IMR-90 (cell line): ENCODE measurements around the gene NMNAT3. TPM values are rescaled to one million over a fixed set of nuclear protein-coding genes. Genes with fewer than 3 reads are reported as not detected.

Experiments
- ATAC-seq: fragments of 200-7000 bp; cut with Tn5 transposase; 2 replicates; pipeline ENCODE4 v1.9.1; 2020; ENCODE audit warnings: low read depth, mild to moderate bottlenecking, moderate library complexity
- BruUV-seq: library from RNA; stranded (reverse); fragments of 400-500 nt; replicated peaks from 2 replicates; lab custom pipeline; 2021; lab: Mats Ljungman, UMichigan
- CTCF ChIA-PET: fragments of 300-600 bp; formaldehyde crosslinking; extraction: SDS; loops from one replicate; lab custom pipeline; 2021; ENCODE audit warnings: antibody characterized with exemption; lab: Yijun Ruan, JAX
- POLR2A ChIA-PET: fragments of 300-600 bp; sonication (Branson Sonifier 250); formaldehyde crosslinking; loops from one replicate; lab custom pipeline; 2022; ENCODE audit warnings: antibody characterized with exemption; ENCODE audit not compliant: unreplicated experiment; lab: Charles Lee
- DNase-seq: peaks from one replicate; pipeline ENCODE4 v3.0.0; 2013
- H2AFZ ChIP-seq: replicated peaks from 2 replicates; pipeline ENCODE3; 2013; ENCODE audit warnings: low read length, mild to moderate bottlenecking; ENCODE audit not compliant: poor library complexity
- H2AK5ac ChIP-seq: 2 replicates; pipeline ENCODE4 v1.6.1; 2013; ENCODE audit warnings: low read depth, low read length, inconsistent platforms
- H2AK9ac ChIP-seq: replicated peaks from 2 replicates; pipeline ENCODE3; 2013; ENCODE audit warnings: mild to moderate bottlenecking, low read depth, low read length, moderate library complexity; ENCODE audit not compliant: poor library complexity
- H2BK120ac ChIP-seq: 2 replicates; pipeline ENCODE4 v1.6.1; 2013; ENCODE audit warnings: low read depth, low read length, inconsistent platforms
- H2BK15ac ChIP-seq: 3 replicates; pipeline ENCODE4 v1.6.1; 2013; ENCODE audit warnings: low read depth, low read length, inconsistent platforms
- H2BK20ac ChIP-seq: 2 replicates; pipeline ENCODE4 v1.6.1; 2013; ENCODE audit warnings: low read depth, mild to moderate bottlenecking, inconsistent platforms, low read length, moderate library complexity
- H2BK5ac ChIP-seq: 2 replicates; pipeline ENCODE4 v1.6.1; 2013; ENCODE audit warnings: mild to moderate bottlenecking, low read depth, low read length, inconsistent platforms; ENCODE audit not compliant: poor library complexity, severe bottlenecking
- H3K14ac ChIP-seq: replicated peaks from 2 replicates; pipeline ENCODE4 v1.6.1; 2013; ENCODE audit warnings: low read depth, low read length, inconsistent platforms
- H3K18ac ChIP-seq: 2 replicates; pipeline ENCODE4 v1.6.1; 2013; ENCODE audit warnings: low read depth, low read length, control low read depth
- H3K23ac ChIP-seq: 2 replicates; pipeline ENCODE4 v1.6.1; 2013; ENCODE audit warnings: low read depth, low read length, inconsistent platforms
- H3K27ac ChIP-seq: 2 replicates; pipeline ENCODE4 v1.5.1; 2013; ENCODE audit warnings: mild to moderate bottlenecking, control low read depth, low read length; ENCODE audit not compliant: insufficient read depth
- H3K27me3 ChIP-seq: 2 replicates; pipeline ENCODE4 v1.6.1; 2013; ENCODE audit warnings: low read length; ENCODE audit not compliant: control insufficient read depth, insufficient read depth
- H3K36me3 ChIP-seq: 2 replicates; pipeline ENCODE4 v1.6.1; 2013; ENCODE audit warnings: low read length, mixed read lengths; ENCODE audit not compliant: control insufficient read depth, insufficient read depth
- H3K4ac ChIP-seq: 2 replicates; pipeline ENCODE4 v1.6.1; 2013; ENCODE audit warnings: low read depth, low read length, inconsistent platforms
- H3K4me1 ChIP-seq: 2 replicates; pipeline ENCODE4 v1.6.1; 2013; ENCODE audit warnings: low read length, mixed read lengths; ENCODE audit not compliant: control insufficient read depth, insufficient read depth
- H3K4me2 ChIP-seq: 2 replicates; pipeline ENCODE4 v1.6.1; 2013; ENCODE audit warnings: low read depth, mild to moderate bottlenecking, control low read depth, low read length, moderate library complexity
- H3K4me3 ChIP-seq: 2 replicates; pipeline ENCODE4 v1.5.1; 2013; ENCODE audit warnings: low read depth, mild to moderate bottlenecking, control low read depth, low read length, moderate library complexity; ENCODE audit not compliant: insufficient read depth
- H3K56ac ChIP-seq: 2 replicates; pipeline ENCODE4 v1.6.1; 2013; ENCODE audit warnings: low read length, inconsistent platforms; ENCODE audit not compliant: insufficient read depth; ENCODE audit errors: extremely low read depth
- H3K79me1 ChIP-seq, 2 experiments: 2 replicates each; pipeline ENCODE4 v1.6.1; 2013; ENCODE audit warnings: low read length in 2 of 2, inconsistent platforms in 1 of 2, low read depth in 1 of 2
- H3K9ac ChIP-seq: 2 replicates; pipeline ENCODE4 v1.6.1; 2013; ENCODE audit warnings: low read depth, low read length, control low read depth
- H3K9me1 ChIP-seq: 2 replicates; pipeline ENCODE4 v1.6.1; 2013; ENCODE audit warnings: low read length, inconsistent platforms; ENCODE audit not compliant: insufficient read depth
- H3K9me3 ChIP-seq: 2 replicates; pipeline ENCODE4 v1.6.1; 2013; ENCODE audit warnings: low read length; ENCODE audit not compliant: control insufficient read depth, insufficient read depth
- H4K20me1 ChIP-seq: 2 replicates; pipeline ENCODE4 v1.6.1; 2013; ENCODE audit warnings: low read length, inconsistent platforms; ENCODE audit not compliant: insufficient read depth
- H4K5ac ChIP-seq: 2 replicates; pipeline ENCODE4 v1.6.1; 2013; ENCODE audit warnings: mild to moderate bottlenecking, low read depth, low read length, control low read depth
- H4K8ac ChIP-seq, 2 experiments: 2 replicates each; pipeline ENCODE4 v1.6.1; 2013; ENCODE audit warnings: low read depth in 2 of 2, low read length in 2 of 2, control low read depth in 1 of 2, inconsistent platforms in 1 of 2
- H4K91ac ChIP-seq: 2 replicates; pipeline ENCODE4 v1.6.1; 2013; ENCODE audit warnings: low read depth, low read length, inconsistent platforms; ENCODE audit not compliant: insufficient read depth
- CEBPB ChIP-seq: IDR thresholded peaks from 2 replicates; pipeline ENCODE4 v1.6.1; 2012; ENCODE audit warnings: low read depth, low read length, improper control_type of control experiment
- NFE2L2 ChIP-seq: fragments of 150-350 bp; IDR thresholded peaks from 2 replicates; pipeline ENCODE4 v1.6.1; 2016; ENCODE audit warnings: low read depth, mild to moderate bottlenecking, low read length
- WGBS, 2 experiments: methylation state at CpG; one replicate each; pipeline versions ENCODE4 v1.1.5 to v1.1.7; 2013; ENCODE audit warnings: missing lambda C conversion rate in 2 of 2; ENCODE audit not compliant: insufficient read length in 1 of 2; ENCODE audit errors: extremely low coverage in 2 of 2; 5-methylcytosine and 5-hydroxymethylcytosine counted together
- dilution Hi-C: fragments of 300-500 bp; cut with HindIII; formaldehyde crosslinking; loops from one replicate; pipeline ENCODE4 v1.14.3; 2018; ENCODE audit warnings: low sequenced_read_pairs; ENCODE audit not compliant: unreplicated experiment
- in situ Hi-C: fragments of 300-500 bp; cut with MboI; formaldehyde crosslinking; loops from 3 replicates; pipeline ENCODE4 v1.14.3; 2019; ENCODE audit warnings: low sequenced_read_pairs, inconsistent platforms, mixed read lengths
- intact Hi-C: fragments of 100-400 bp; cut with micrococcal nuclease; formaldehyde crosslinking; loops from 2 replicates; pipeline ENCODE4 v1.10.0; 2022
- polyA plus RNA-seq, 3 experiments: library from polyadenylated mRNA; depleted of rRNA; stranded (reverse); fragments of >200 nt; gene quantifications; 2 replicates each; pipeline ENCODE4 v1.2.3, GENCODE V29; 2012; ENCODE audit warnings: low replicate concordance in 1 of 3
- total RNA-seq: library from RNA; depleted of rRNA; stranded (reverse); fragments of >200 nt; gene quantifications from 2 replicates; pipeline ENCODE4 v1.2.3, GENCODE V29; 2012

Gene NMNAT3
- total and polyA plus RNA-seq, 2 of the 4 experiments (the other 2 are of a cell fraction), result 0.12 to 0.36 TPM

- dilution Hi-C loops (no loop called here), intact Hi-C loops (no loop called here), in situ Hi-C loops (no loop called here)
- Histone ChIP-seq H4K8ac (peak overlapping the region in 1 of 2 experiments; percentile 71; a peak in 3 of 4 replicates), H3K23ac (0 out of 2 replicates have a peak overlapping the region, but pooled peaks have one; percentile 15), H3K4ac (peak overlapping the region; percentile 77; the same call in 1 of the 2 replicates), H3K36me3 (peaks cover 2% of the 10 kb centered on the region; the same call in 1 of the 2 replicates), H3K4me2 (peak overlapping the region; percentile 26; the same call in 1 of the 2 replicates), H3K56ac (no peak overlapping the region), H3K18ac (peak overlapping the region; percentile 22; the same call in 1 of the 2 replicates), H4K5ac (no peak overlapping the region; the same call in 1 of the 2 replicates), H2AK9ac (peak overlapping the region; percentile 4), H2AFZ (peak overlapping the region; percentile 46), H3K27ac (peak overlapping the region; percentile 69; the same call in 1 of the 2 replicates), H3K14ac (no peak overlapping the region), H3K79me1 (no peaks in the 10 kb centered on the region), H3K4me3 (no peak overlapping the region), H2BK5ac (peak overlapping the region; percentile 27), H2BK120ac (peak overlapping the region; percentile 54), H3K9me3 (0 out of 2 replicates have a peak, but pooled peaks cover 2% of the 10 kb centered on the region), H2BK15ac (no peak overlapping the region), H2AK5ac (no peak overlapping the region; the same call in 1 of the 2 replicates), H3K9ac (peak overlapping the region; percentile 24; the same call in 1 of the 2 replicates), H4K91ac (no peak overlapping the region), H3K9me1 (peaks cover 9% of the 10 kb centered on the region), H4K20me1 (no peaks in the 10 kb centered on the region), H3K27me3 (no peaks in the 10 kb centered on the region), H3K4me1 (peaks cover 19% of the 10 kb centered on the region; the same call in 1 of the 2 replicates), H2BK20ac (peak overlapping the region; percentile 51; the same call in 1 of the 2 replicates)
- TF ChIP-seq NFE2L2 (no peak), CEBPB (peak; percentile 80)
- ChIA-PET CTCF (no interaction called here), POLR2A (no interaction called here)
- ATAC-seq (peak; percentile 43), DNase-seq (peak; percentile 94)
- WGBS, 2 experiments, result no CpG with 5 or more reads among the region's 1 CpG
- no TSS peak for BruUV-seq
These were observed 143.3 kb downstream of the NMNAT3 start for GRCh38 chr3:139534455-139534812.
